GM20000 (cell line): ENCODE measurements around the gene DPH2.

Experiments used
- DNase-seq: peaks from one replicate; pipeline ENCODE4 v3.0.0; 2012; ENCODE audit warnings: low spot score
- CTCF ChIP-seq: IDR thresholded peaks from 2 replicates; pipeline ENCODE4 v1.5.1; 2012; ENCODE audit warnings: mild to moderate bottlenecking, control low read depth; ENCODE audit errors: extremely low read depth, missing control alignments

Gene DPH2

GRCh38 chr1:43962324-43962723 lies 7.5 kb upstream of the DPH2 start:
- DNase-seq = no peak
- TF ChIP-seq CTCF = no peak

- DNase-seq = no peak
- no peak for TF ChIP-seq CTCF
Observed at GRCh38 chr1:43963006-43963405, 6.8 kb upstream of the DPH2 start.

GRCh38 chr1:43963890-43964289 lies 5.9 kb upstream of the DPH2 start:
- no peak for DNase-seq
- no peak for TF ChIP-seq CTCF

- no peak for DNase-seq
- TF ChIP-seq CTCF = no peak
Observed at GRCh38 chr1:43965316-43965715, 4.5 kb upstream of the DPH2 start.

GRCh38 chr1:43968348-43968948 lies 1.4 kb upstream of the DPH2 start:
- no peak for TF ChIP-seq CTCF
- no peak for DNase-seq

GRCh38 chr1:43969416-43969745 lies 429 bp upstream of the DPH2 start:
- TF ChIP-seq CTCF = no peak
- DNase-seq = no peak

GRCh38 chr1:43970502-43970901 lies 692 bp downstream of the DPH2 start:
- TF ChIP-seq CTCF = no peak
- no peak for DNase-seq
